ENCODE measurements around the gene CD180. TPM values are rescaled to one million over a fixed set of nuclear protein-coding genes. Genes with fewer than 3 reads are reported as not detected.

CD180 gene
- 1 to 10 TPM in 2 of 3 donors, under 1 TPM in 1; 0.98 to 4.6 (median 2.8) TPM for total RNA-seq

DNA sequence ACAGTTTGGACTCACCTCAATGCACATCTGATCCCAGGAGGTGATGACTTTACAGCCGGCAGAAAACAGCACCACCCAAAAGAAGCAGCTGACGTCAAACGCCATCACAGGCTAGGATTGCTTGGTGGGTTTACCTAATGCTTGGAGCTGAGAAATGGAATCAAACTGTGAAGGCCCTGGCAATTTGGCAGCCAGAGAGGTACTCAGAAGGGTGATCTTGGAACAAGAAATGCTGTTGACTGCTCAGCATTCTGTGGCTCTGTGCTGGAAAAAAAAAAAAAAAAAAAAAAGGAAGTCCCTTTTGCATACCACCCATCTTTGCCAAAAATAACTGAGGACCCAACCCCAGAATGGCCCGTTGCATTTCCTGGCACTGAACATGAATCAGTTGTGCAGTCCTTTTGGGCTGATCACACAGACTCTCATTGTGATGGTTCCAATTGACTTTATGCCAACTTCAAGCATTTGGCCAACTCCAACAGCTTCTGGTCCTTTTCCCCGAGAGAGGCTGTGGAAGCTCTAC is at the start of gene CD180:
Gene CD180 (minus strand): TSS at position 263 of the 523 bp plus-strand sequence. CDS start 158 bp downstream, at position 105.
- Histone ChIP-seq H3K9me3 (no peaks in the 10 kb centered on the region), H3K4me3 (no peak within 1 kb of the TSS), H3K27ac (peak within 1 kb of the TSS; percentile 65 to 85)

DNA sequence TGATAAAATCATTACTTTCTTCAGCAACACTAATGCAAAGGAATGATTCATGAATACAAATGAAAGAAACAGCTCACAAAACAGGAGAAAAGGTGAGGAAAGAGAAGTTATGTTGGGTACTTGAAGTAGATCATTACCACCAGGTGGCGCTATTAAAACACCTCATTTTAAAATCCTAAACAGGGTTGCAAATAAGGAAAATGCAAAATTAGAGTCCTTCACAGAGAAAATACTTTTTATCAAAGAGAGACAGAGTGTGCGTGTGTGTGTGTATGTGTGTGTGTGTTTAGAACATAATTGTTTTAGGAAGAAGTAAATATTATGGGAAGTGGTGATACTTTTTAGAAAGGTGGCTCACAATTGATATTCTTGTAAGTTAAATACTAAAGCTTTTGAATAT is 49.5 kb upstream of the CD180 start:
- Histone ChIP-seq H3K27me3 (no peaks in the 10 kb centered on the region), H3K27ac (peak overlapping the region; percentile 50 to 63), H3K4me1 (peaks cover 0 to 7% of the 10 kb centered on the region in 2 donors), H3K36me3 (no peaks in the 10 kb centered on the region), H3K4me3 (no peak overlapping the region), H3K9me3 (no peaks in the 10 kb centered on the region)
- intact Hi-C loops (cut with DNase I; ENCODE audit: low total_unique reads): loop anchor here (10.0 kb wide), 1 partner anchor 1009 kb away; no protein-coding TSS in a partner anchor
- TF ChIP-seq, protein P1, sequence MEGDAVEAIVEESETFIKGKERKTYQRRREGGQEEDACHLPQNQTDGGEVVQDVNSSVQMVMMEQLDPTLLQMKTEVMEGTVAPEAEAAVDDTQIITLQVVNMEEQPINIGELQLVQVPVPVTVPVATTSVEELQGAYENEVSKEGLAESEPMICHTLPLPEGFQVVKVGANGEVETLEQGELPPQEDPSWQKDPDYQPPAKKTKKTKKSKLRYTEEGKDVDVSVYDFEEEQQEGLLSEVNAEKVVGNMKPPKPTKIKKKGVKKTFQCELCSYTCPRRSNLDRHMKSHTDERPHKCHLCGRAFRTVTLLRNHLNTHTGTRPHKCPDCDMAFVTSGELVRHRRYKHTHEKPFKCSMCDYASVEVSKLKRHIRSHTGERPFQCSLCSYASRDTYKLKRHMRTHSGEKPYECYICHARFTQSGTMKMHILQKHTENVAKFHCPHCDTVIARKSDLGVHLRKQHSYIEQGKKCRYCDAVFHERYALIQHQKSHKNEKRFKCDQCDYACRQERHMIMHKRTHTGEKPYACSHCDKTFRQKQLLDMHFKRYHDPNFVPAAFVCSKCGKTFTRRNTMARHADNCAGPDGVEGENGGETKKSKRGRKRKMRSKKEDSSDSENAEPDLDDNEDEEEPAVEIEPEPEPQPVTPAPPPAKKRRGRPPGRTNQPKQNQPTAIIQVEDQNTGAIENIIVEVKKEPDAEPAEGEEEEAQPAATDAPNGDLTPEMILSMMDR (IDR thresholded peaks at IDR 0.05): peak; percentile 78 to 94 (median 90)
- no peak for TF ChIP-seq POLR2A (IDR thresholded peaks at IDR 0.05)
- no peak for DNase-seq (ENCODE audit: low spot score in 2 of 2)

More for the DNA sequence above, at the start of gene CD180:
- DNase-seq (ENCODE audit: low spot score in 2 of 2): peak in 1 of 2 donors; percentile 71
- no peak for TF ChIP-seq POLR2A (IDR thresholded peaks at IDR 0.05)
- TF ChIP-seq POLR2AphosphoS5 (IDR thresholded peaks at IDR 0.05): peak in 1 of 3 donors; percentile 13
- intact Hi-C loops (cut with DNase I; ENCODE audit: low total_unique reads): no loop called here
- H3K36me3 ChIP-seq: no peaks in the 10 kb centered on the region
- no peaks in the 10 kb centered on the region for H3K27me3 ChIP-seq
- H3K4me1 ChIP-seq: peaks cover 0 to 10% of the 10 kb centered on the region in 2 donors

DNA sequence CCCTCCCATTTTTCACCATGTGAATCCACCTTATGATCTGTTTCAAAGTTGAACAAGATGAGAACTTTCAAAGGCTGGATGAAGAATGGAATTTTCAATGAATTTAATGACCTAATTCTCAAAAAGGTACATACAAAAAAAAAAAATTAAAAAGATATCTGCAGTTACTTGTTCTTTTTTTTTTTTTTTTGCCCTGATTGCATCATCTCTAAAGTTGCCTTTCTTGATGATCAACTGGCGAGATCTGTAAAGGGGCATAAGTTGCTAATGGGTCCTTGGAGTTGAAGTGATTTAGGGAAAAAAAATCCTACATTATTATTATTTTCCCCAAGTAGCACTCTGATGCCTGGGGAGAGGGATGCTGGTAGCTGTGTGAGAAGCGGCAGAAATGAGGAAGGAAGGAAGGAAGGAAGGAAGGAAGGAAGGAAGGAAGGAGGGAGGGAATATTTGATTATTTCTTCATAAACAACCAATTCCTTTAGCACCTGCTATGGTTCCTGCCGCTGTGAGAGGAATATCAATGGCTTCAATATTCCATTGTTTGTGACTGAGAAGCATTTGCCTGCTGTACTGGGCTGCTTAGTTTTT is 48.8 kb upstream of the CD180 start:
- intact Hi-C loops (cut with DNase I; ENCODE audit: low total_unique reads): loop anchor here (10.0 kb wide), 1 partner anchor 1009 kb away; no protein-coding TSS in a partner anchor
- Histone ChIP-seq H3K27ac (peak overlapping the region; percentile 56 to 75), H3K4me1 (peaks cover 0 to 7% of the 10 kb centered on the region in 2 donors)

DNA sequence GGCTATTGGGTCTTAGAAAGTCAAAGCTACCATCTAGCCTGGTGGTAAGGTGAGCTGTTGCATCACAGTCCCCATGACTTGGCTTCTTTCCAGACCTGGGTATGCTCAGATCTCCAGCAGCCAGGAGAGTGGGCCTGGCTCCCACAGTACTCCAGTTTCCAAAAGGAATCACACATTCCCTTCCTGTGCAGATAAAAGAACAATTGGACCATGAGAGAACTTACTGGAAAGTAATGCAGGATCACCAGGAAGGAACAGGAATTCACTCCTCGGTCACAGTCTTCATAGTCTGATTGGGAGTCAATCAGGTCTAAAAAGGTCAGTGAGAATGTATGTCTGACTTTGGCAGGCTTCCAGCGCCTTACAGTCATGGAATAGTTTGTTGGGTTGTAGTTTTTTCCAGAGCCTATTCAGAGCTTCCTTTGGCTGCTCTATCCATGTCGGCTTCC is 47.8 kb upstream of the CD180 start:
- intact Hi-C loops (cut with DNase I; ENCODE audit: low total_unique reads): loop anchor here (10.0 kb wide), 1 partner anchor 1010 kb away; no protein-coding TSS in a partner anchor

More for the DNA sequence above, 48.8 kb upstream of the CD180 start:
- H3K27me3 ChIP-seq: no peaks in the 10 kb centered on the region
- H3K4me3 ChIP-seq: no peak overlapping the region
- no peaks in the 10 kb centered on the region for H3K36me3 ChIP-seq
- DNase-seq (ENCODE audit: low spot score in 2 of 2): no peak
- TF ChIP-seq, protein P1 (IDR thresholded peaks at IDR 0.05): no peak
- TF ChIP-seq POLR2AphosphoS5 (IDR thresholded peaks at IDR 0.05) (no peak), POLR2A (IDR thresholded peaks at IDR 0.05) (no peak)
- no peaks in the 10 kb centered on the region for H3K9me3 ChIP-seq

DNA sequence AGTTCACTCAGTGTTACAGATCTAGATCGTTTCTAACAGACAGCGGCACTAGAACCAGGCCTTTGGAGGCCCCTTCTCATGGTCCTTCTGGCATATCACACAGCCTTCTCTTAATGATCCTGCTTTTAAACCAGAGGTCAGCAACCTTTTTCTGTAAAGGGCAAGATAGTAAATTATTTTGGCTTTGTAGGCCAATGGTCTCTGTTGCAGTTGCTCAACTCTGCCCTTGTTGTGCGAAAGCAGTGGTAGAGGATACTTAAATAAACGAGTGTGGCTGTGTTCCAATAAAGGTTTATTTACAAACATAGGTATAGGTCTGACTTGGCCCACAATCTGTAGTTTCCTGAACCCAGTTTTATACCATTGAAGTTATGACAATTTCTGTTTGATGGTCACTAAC is 47.3 kb upstream of the CD180 start:
- Histone ChIP-seq H3K9me3 (no peaks in the 10 kb centered on the region), H3K4me1 (peaks cover 0 to 7% of the 10 kb centered on the region in 2 donors), H3K36me3 (no peaks in the 10 kb centered on the region), H3K4me3 (no peak overlapping the region), H3K27ac (peak overlapping the region; percentile 56 to 75), H3K27me3 (no peaks in the 10 kb centered on the region)
- DNase-seq (ENCODE audit: low spot score in 2 of 2): no peak
- intact Hi-C loops (cut with DNase I; ENCODE audit: low total_unique reads): loop anchor here (2.0 to 10.0 kb wide), 2 partner anchors 59 to 1011 kb away; no protein-coding TSS in a partner anchor
- TF ChIP-seq, protein P1 (IDR thresholded peaks at IDR 0.05): no peak
- TF ChIP-seq POLR2AphosphoS5 (IDR thresholded peaks at IDR 0.05) (no peak), POLR2A (IDR thresholded peaks at IDR 0.05) (no peak)

More for the DNA sequence above, 47.8 kb upstream of the CD180 start:
- H3K9me3 ChIP-seq: no peaks in the 10 kb centered on the region
- H3K27ac ChIP-seq: peak overlapping the region; percentile 56 to 75
- H3K4me3 ChIP-seq: no peak overlapping the region
- peaks cover 0 to 7% of the 10 kb centered on the region in 2 donors for H3K4me1 ChIP-seq
- DNase-seq (ENCODE audit: low spot score in 2 of 2): no peak
- H3K36me3 ChIP-seq: no peaks in the 10 kb centered on the region
- no peaks in the 10 kb centered on the region for H3K27me3 ChIP-seq
- TF ChIP-seq POLR2AphosphoS5 (IDR thresholded peaks at IDR 0.05): no peak
- TF ChIP-seq POLR2A (IDR thresholded peaks at IDR 0.05): no peak
- TF ChIP-seq, protein P1 (IDR thresholded peaks at IDR 0.05): no peak

Data from breast epithelium (tissue), 4 donors.